ENCODE data around the gene LDLRAD1. TPM values are rescaled to one million over a fixed set of nuclear protein-coding genes. Genes with fewer than 3 reads are reported as not detected.

The LDLRAD1 gene
- polyA plus RNA-seq (2011; rRNA removed) (not detected in 2 replicates), polyA minus RNA-seq (2011; rRNA and poly(A)+ RNA removed) (not detected in 2 replicates)

GRCh38 chr1:54017979-54018378, at the start of gene LDLRAD1:
Gene LDLRAD1 (minus strand): TSS chr1:54018186. CDS start chr1:54018112, 74 bp downstream.
- DNase-seq (ENCODE audit: low read depth, low spot score) = no peak
- H3K27me3 ChIP-seq (ENCODE audit: control insufficient read depth, insufficient read depth, low read length) = peaks cover 26% of the 10 kb centered on the region
- POLR2A ChIA-PET = no interaction called here
- CTCF ChIA-PET = no interaction called here
- H3K9me3 ChIP-seq (ENCODE audit: control insufficient read depth, insufficient read depth, low read length) = no peaks in the 10 kb centered on the region
- no peak within 1 kb of the TSS for H3K27ac ChIP-seq (ENCODE audit: low read depth, low read length)
- no peak for TF ChIP-seq CTCF (IDR thresholded peaks at IDR 0.05; ENCODE audit: low read depth, low read length)
- H3K4me3 ChIP-seq (ENCODE audit: low read depth, low read length) = no peak within 1 kb of the TSS

- TF ChIP-seq CTCF (IDR thresholded peaks at IDR 0.05; ENCODE audit: low read depth, low read length) = no peak
- H3K27ac ChIP-seq (ENCODE audit: low read depth, low read length) = no peak overlapping the region
- DNase-seq (ENCODE audit: low read depth, low spot score) = no peak
- ChIA-PET CTCF (no interaction called here), POLR2A (no interaction called here)
- no peaks in the 10 kb centered on the region for H3K27me3 ChIP-seq (ENCODE audit: control insufficient read depth, insufficient read depth, low read length)
- no peak overlapping the region for H3K4me3 ChIP-seq (ENCODE audit: low read depth, low read length)
- H3K9me3 ChIP-seq (ENCODE audit: control insufficient read depth, insufficient read depth, low read length) = no peaks in the 10 kb centered on the region
These were observed 46.3 kb upstream of the LDLRAD1 start for GRCh38 chr1:54064299-54064698.

DNA sequence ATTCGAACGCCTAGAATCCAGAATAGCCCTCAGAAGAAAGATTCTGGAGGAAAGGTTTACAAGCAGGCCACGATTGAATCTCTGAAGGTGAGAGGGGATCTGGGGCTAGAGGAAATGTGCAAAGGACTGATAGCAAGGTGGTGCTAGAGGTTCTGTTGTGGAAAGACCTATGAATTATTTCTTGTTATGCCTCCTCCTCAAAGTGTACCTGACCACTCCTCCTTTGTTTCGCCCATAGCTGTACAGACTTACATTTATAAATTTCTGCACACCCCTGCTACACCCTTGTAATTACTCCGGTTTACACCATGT, 36.4 kb upstream of the LDLRAD1 start:
- no peak for TF ChIP-seq CTCF (IDR thresholded peaks at IDR 0.05; ENCODE audit: low read depth, low read length)
- Histone ChIP-seq H3K9me3 (ENCODE audit: control insufficient read depth, insufficient read depth, low read length) (0 out of 2 replicates have a peak, but pooled peaks cover 4% of the 10 kb centered on the region), H3K4me3 (ENCODE audit: low read depth, low read length) (peak overlapping the region; percentile 96), H3K27me3 (ENCODE audit: control insufficient read depth, insufficient read depth, low read length) (no peaks in the 10 kb centered on the region), H3K27ac (ENCODE audit: low read depth, low read length) (no peak overlapping the region)
- ChIA-PET POLR2A (no interaction called here), CTCF (interaction anchor here (1.1 kb wide), 1 partner anchor 176 kb away, joined by 4 read pairs; no protein-coding TSS in a partner anchor)
- DNase-seq (ENCODE audit: low read depth, low spot score) = no peak

- TF ChIP-seq CTCF (IDR thresholded peaks at IDR 0.05; ENCODE audit: low read depth, low read length) = no peak
- DNase-seq (ENCODE audit: low read depth, low spot score) = no peak
- Histone ChIP-seq H3K27ac (ENCODE audit: low read depth, low read length) (peak overlapping the region; percentile 81), H3K9me3 (ENCODE audit: control insufficient read depth, insufficient read depth, low read length) (0 out of 2 replicates have a peak, but pooled peaks cover 4% of the 10 kb centered on the region), H3K27me3 (ENCODE audit: control insufficient read depth, insufficient read depth, low read length) (no peaks in the 10 kb centered on the region), H3K4me3 (ENCODE audit: low read depth, low read length) (peak overlapping the region; percentile 96)
- CTCF ChIA-PET = interaction anchor here (0.6 to 1.1 kb wide), 2 partner anchors 15 to 175 kb away, joined by 3 to 4 read pairs; no protein-coding TSS in a partner anchor
- POLR2A ChIA-PET = interaction anchor here (0.7 kb wide), 1 partner anchor 108 kb away, joined by 3 read pairs; the partner anchor contains the start of gene IFT25
These were observed 35.9 kb upstream of the LDLRAD1 start for GRCh38 chr1:54053745-54054437.
